ENCODE data around the gene FAM181B.

- no peak for TF ChIP-seq CHD2 (IDR thresholded peaks at IDR 0.05; ENCODE audit: low read length, partially characterized antibody)
- TF ChIP-seq MXI1 (IDR thresholded peaks at IDR 0.05; ENCODE audit: low read depth, low read length), result no peak
- TF ChIP-seq RAD21 (IDR thresholded peaks at IDR 0.05; ENCODE audit: low read length), result no peak
- TF ChIP-seq RFX5 (IDR thresholded peaks at IDR 0.05; ENCODE audit: low read length), result no peak
- TF ChIP-seq REST (IDR thresholded peaks at IDR 0.05; ENCODE audit: low read depth, low read length), result no peak
- TF ChIP-seq USF1 (IDR thresholded peaks at IDR 0.05; ENCODE audit: borderline replicate concordance, low read depth), result no peak
- TF ChIP-seq POLR2AphosphoS5 (IDR thresholded peaks at IDR 0.05; ENCODE audit: low read depth, low read length), result no peak
- TF ChIP-seq ZBTB33 (IDR thresholded peaks at IDR 0.05; ENCODE audit: borderline replicate concordance, low read depth), result no peak
These were observed 3.4 kb downstream of the FAM181B start for GRCh38 chr11:82730286-82730685.
